Endodermal cell (in vitro differentiated cells): Measurements from ENCODE around the gene RGL1. TPM values are rescaled to one million over a fixed set of nuclear protein-coding genes. Genes with fewer than 3 reads are reported as not detected.

Experiments
- DNase-seq: peaks from one replicate; pipeline ENCODE4 v3.0.0-alpha.2; 2017
- H3K27ac ChIP-seq: 2 replicates; pipeline ENCODE4 v1.5.1; 2013; ENCODE audit warnings: mild to moderate bottlenecking, low read depth, low read length, moderate library complexity
- H3K27me3 ChIP-seq: 2 replicates; pipeline ENCODE4 v1.6.1; 2013; ENCODE audit warnings: mild to moderate bottlenecking, low read length, moderate library complexity; ENCODE audit not compliant: insufficient read depth, control insufficient read depth, poor library complexity, severe bottlenecking
- H3K36me3 ChIP-seq: 2 replicates; pipeline ENCODE4 v1.7.0; 2013; ENCODE audit warnings: mild to moderate bottlenecking, low read length, moderate library complexity; ENCODE audit not compliant: control insufficient read depth, insufficient read depth
- H3K4me1 ChIP-seq: one replicate; pipeline ENCODE4 v1.7.0; 2013; ENCODE audit warnings: low read length; ENCODE audit not compliant: control insufficient read depth, insufficient read depth
- H3K4me3 ChIP-seq: 2 replicates; pipeline ENCODE4 v1.5.1; 2013; ENCODE audit warnings: mild to moderate bottlenecking, low read length, moderate library complexity
- H3K9ac ChIP-seq: 2 replicates; pipeline ENCODE4 v1.6.1; 2013; ENCODE audit warnings: mild to moderate bottlenecking, low read length, moderate library complexity; ENCODE audit not compliant: poor library complexity, severe bottlenecking; ENCODE audit errors: extremely low read depth
- H3K9me3 ChIP-seq: 2 replicates; pipeline ENCODE4 v1.6.1; 2013; ENCODE audit warnings: mild to moderate bottlenecking, low read length, moderate library complexity; ENCODE audit not compliant: control insufficient read depth
- H3K27ac Mint-ChIP-seq: 2 replicates; pipeline ENCODE4 v1.8.0; 2020; ENCODE audit warnings: mixed read lengths
- H3K27me3 Mint-ChIP-seq: 2 replicates; pipeline ENCODE4 v1.8.0; 2021; ENCODE audit warnings: mild to moderate bottlenecking, mixed read lengths; ENCODE audit not compliant: insufficient read depth
- H3K36me3 Mint-ChIP-seq: 2 replicates; pipeline ENCODE4 v1.8.0; 2020; ENCODE audit warnings: low read depth, mixed read lengths
- H3K4me1 Mint-ChIP-seq: 2 replicates; pipeline ENCODE4 v1.8.0; 2020; ENCODE audit warnings: mixed read lengths
- H3K4me3 Mint-ChIP-seq: 2 replicates; pipeline ENCODE4 v1.8.0; 2020; ENCODE audit warnings: mild to moderate bottlenecking, moderate library complexity, mixed read lengths
- H3K9me3 Mint-ChIP-seq: 2 replicates; pipeline ENCODE4 v1.8.0; 2020; ENCODE audit warnings: mild to moderate bottlenecking, mixed read lengths
- WGBS, 2 experiments: methylation state at CpG; one replicate each; pipeline versions ENCODE4 v1.1.5 to v1.1.7; 2013; ENCODE audit warnings: missing lambda C conversion rate in 2 of 2, mixed read lengths in 1 of 2; ENCODE audit not compliant: insufficient coverage in 1 of 2, insufficient read length in 1 of 2; 5-methylcytosine and 5-hydroxymethylcytosine counted together
- total RNA-seq, 2 donors: library from RNA; stranded (reverse); fragmentation: NEBNext Ultra II Directional in 1 of 2; extraction: Animal tissue kit (Norgen Biotek cat#: 25700) in 1 of 2; gene quantifications; 2 replicates in 1 of 2; 3 replicates in 1 of 2; pipeline ENCODE4 v1.2.1, GENCODE V29; 2021
- TF ChIP-seq, protein P1 (sequence below): fragments of 200-600 bp; sonication (generic); conservative IDR thresholded peaks from 2 replicates; pipeline ENCODE4 v1.5.0; 2021; ENCODE audit warnings: antibody characterized with exemption, mild to moderate bottlenecking

The RGL1 gene
- total RNA-seq, 2 donors from 2014 or later: 0.15 to 2.6 TPM

GRCh38 chr1:183914891-183915290, 110.0 kb downstream of the RGL1 start:
- H3K36me3 Mint-ChIP-seq: no peaks in the 10 kb centered on the region
- H3K9me3 ChIP-seq: no peaks in the 10 kb centered on the region
- H3K27ac ChIP-seq: no peak overlapping the region
- H3K27me3 Mint-ChIP-seq: peaks cover 3% of the 10 kb centered on the region
- peaks cover 10% of the 10 kb centered on the region for H3K27me3 ChIP-seq
- no peak overlapping the region for H3K4me3 Mint-ChIP-seq
- no peak overlapping the region for H3K4me3 ChIP-seq
- H3K4me1 Mint-ChIP-seq: peaks cover 8% of the 10 kb centered on the region
- H3K9ac ChIP-seq: no peak overlapping the region
- DNase-seq: no peak
- H3K36me3 ChIP-seq: no peaks in the 10 kb centered on the region
- H3K27ac Mint-ChIP-seq: no peak overlapping the region
- TF ChIP-seq, protein P1, sequence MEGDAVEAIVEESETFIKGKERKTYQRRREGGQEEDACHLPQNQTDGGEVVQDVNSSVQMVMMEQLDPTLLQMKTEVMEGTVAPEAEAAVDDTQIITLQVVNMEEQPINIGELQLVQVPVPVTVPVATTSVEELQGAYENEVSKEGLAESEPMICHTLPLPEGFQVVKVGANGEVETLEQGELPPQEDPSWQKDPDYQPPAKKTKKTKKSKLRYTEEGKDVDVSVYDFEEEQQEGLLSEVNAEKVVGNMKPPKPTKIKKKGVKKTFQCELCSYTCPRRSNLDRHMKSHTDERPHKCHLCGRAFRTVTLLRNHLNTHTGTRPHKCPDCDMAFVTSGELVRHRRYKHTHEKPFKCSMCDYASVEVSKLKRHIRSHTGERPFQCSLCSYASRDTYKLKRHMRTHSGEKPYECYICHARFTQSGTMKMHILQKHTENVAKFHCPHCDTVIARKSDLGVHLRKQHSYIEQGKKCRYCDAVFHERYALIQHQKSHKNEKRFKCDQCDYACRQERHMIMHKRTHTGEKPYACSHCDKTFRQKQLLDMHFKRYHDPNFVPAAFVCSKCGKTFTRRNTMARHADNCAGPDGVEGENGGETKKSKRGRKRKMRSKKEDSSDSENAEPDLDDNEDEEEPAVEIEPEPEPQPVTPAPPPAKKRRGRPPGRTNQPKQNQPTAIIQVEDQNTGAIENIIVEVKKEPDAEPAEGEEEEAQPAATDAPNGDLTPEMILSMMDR: no peak
- no peaks in the 10 kb centered on the region for H3K9me3 Mint-ChIP-seq
- no peaks in the 10 kb centered on the region for H3K4me1 ChIP-seq

DNA sequence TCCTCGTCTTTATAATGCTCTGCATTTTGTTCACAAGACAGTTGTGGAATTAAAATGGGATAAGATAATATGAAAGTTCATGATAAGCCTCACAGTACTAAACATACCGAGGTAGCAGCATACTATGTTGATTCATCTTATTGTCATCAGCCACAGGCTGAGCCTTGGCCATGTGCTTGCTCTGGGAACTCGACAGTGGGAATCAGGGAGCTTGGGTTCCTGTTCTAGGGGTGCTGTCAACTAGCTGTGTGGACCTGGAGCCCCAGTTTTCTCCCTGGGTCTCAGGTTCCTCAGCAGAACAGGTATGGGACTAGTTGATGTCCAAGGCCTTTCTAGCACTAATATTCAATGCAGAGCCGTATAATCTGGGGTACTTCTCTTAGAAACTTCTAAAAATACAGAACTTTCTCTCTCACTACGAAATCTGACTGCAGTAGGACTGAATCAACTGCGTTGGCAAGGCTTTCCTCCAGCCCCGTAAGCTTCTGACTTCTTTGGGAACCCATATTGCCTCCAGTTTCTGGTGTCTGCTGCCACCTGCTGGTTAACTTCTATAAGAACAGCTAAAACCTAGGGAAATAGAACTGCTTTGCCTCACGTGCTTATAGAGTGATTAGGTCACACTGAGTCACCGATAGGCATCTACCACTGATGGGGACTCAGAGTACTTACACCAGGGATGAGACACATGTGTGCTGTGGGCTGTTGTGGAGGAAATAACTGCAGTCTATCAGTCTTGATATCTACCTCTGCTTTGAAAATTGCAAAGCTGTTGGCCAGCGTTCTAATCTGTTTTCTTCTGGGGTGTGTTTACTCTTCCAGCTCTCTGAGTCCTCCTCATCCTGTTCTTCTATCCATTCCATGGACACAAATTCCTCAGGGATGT, 110.9 kb downstream of the RGL1 start:
- no peaks in the 10 kb centered on the region for H3K9me3 Mint-ChIP-seq
- Histone ChIP-seq H3K36me3 (no peaks in the 10 kb centered on the region), H3K27me3 (peaks cover 10% of the 10 kb centered on the region), H3K9me3 (no peaks in the 10 kb centered on the region), H3K4me3 (no peak overlapping the region), H3K4me1 (no peaks in the 10 kb centered on the region), H3K9ac (no peak overlapping the region), H3K27ac (no peak overlapping the region)
- 44 to 49% methylated on average over 10 of the region's 10 CpGs for WGBS, 2 experiments
- H3K27ac Mint-ChIP-seq: peak overlapping the region; percentile 27
- peaks cover 8% of the 10 kb centered on the region for H3K4me1 Mint-ChIP-seq
- H3K27me3 Mint-ChIP-seq: peaks cover 3% of the 10 kb centered on the region
- no peak overlapping the region for H3K4me3 Mint-ChIP-seq
- DNase-seq: peak; percentile 85
- no peaks in the 10 kb centered on the region for H3K36me3 Mint-ChIP-seq
- TF ChIP-seq, protein P1: peak; percentile 92

DNA sequence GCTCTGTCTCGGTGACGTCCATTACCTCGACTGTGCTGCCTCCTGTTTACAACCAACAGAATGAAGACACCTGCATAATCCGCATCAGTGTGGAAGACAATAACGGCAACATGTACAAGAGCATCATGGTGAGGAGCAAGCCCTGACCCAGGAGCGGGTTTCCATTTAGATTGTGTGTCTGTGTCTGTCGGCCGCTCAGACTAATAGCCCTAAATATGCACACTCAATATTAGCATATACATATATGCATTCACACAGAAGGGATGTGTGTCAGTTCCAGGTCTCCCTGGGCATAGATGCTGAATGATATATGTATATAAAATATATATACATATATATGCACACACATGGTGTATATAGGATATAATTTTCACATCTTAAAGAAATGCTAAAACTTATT, 111.7 kb downstream of the RGL1 start:
- Histone ChIP-seq H3K9ac (no peak overlapping the region), H3K36me3 (no peaks in the 10 kb centered on the region), H3K27ac (no peak overlapping the region), H3K27me3 (peaks cover 10% of the 10 kb centered on the region), H3K9me3 (no peaks in the 10 kb centered on the region), H3K4me1 (no peaks in the 10 kb centered on the region), H3K4me3 (no peak overlapping the region)
- Mint-ChIP-seq H3K27me3 (peaks cover 3% of the 10 kb centered on the region), H3K4me1 (peaks cover 8% of the 10 kb centered on the region), H3K36me3 (no peaks in the 10 kb centered on the region), H3K9me3 (no peaks in the 10 kb centered on the region), H3K4me3 (no peak overlapping the region), H3K27ac (peak overlapping the region; percentile 27)
- WGBS, 2 experiments: 96% methylated on average over 5 to 8 of the region's 8 CpGs
- TF ChIP-seq, protein P1: no peak
- DNase-seq: no peak
